ENCODE measurements around the gene NEDD4. TPM values are rescaled to one million over a fixed set of nuclear protein-coding genes. Genes with fewer than 3 reads are reported as not detected.
"Not testable (repeated sequence)": the region's sequence is repeated elsewhere in the genome, so short reads cannot be mapped to it uniquely, and the experiment has no call there.

Gene NEDD4
- total RNA-seq, 1 donor from 2014 or later: 13.0 TPM

- Histone ChIP-seq H3K36me3 (ENCODE audit: control insufficient read depth in 3 of 3, insufficient read depth in 3 of 3, low read length in 3 of 3) (no peaks in the 10 kb centered on the region), H3K27me3 (ENCODE audit: control insufficient read depth in 3 of 3, insufficient read depth in 3 of 3, low read length in 3 of 3) (no peaks in the 10 kb centered on the region), H3K27ac (ENCODE audit: low read depth, low read length) (no peak overlapping the region), H3K9ac (ENCODE audit: low read depth in 1 of 3, low read length in 3 of 3) (no peak overlapping the region), H3K4me3 (ENCODE audit: low read length in 3 of 3) (no peak overlapping the region), H3K9me3 (ENCODE audit: control insufficient read depth in 3 of 3, low read length in 3 of 3) (no peaks in the 10 kb centered on the region), H3K4me1 (ENCODE audit: control insufficient read depth in 3 of 3, insufficient read depth in 3 of 3, low read length in 3 of 3) (no peaks in the 10 kb centered on the region)
These were observed 197.0 kb downstream of the NEDD4 start for GRCh38 chr15:55796321-55796965.

DNA sequence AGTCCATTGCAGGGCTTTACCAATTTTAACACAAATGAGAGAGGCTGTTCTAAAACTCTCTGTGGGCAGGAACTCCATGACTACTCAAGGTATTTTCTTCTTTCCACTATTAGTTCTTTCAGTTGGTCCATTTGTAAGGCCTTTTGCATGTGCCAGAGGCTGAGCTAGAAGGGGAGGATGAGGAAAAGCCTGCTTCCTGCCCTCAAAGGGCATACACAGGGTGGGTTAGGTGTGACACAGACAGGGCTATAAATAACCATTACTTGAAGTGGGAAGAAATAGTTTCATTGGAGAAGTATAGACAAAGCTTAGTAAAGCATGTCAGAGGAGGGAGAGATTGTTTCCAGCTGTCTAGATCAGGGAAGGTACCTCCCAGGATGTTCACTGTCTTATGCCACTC lies 198.4 kb downstream of the NEDD4 start:
- H3K27ac ChIP-seq (ENCODE audit: low read depth, low read length): no peak overlapping the region
- H3K4me1 ChIP-seq (ENCODE audit: control insufficient read depth in 3 of 3, insufficient read depth in 3 of 3, low read length in 3 of 3): no peaks in the 10 kb centered on the region
- H3K4me3 ChIP-seq (ENCODE audit: low read length in 3 of 3): no peak overlapping the region
- H3K27me3 ChIP-seq (ENCODE audit: control insufficient read depth in 3 of 3, insufficient read depth in 3 of 3, low read length in 3 of 3): no peaks in the 10 kb centered on the region
- H3K9ac ChIP-seq (ENCODE audit: low read depth in 1 of 3, low read length in 3 of 3): no peak overlapping the region
- H3K9me3 ChIP-seq (ENCODE audit: control insufficient read depth in 3 of 3, low read length in 3 of 3): no peaks in the 10 kb centered on the region
- no peaks in the 10 kb centered on the region for H3K36me3 ChIP-seq (ENCODE audit: control insufficient read depth in 3 of 3, insufficient read depth in 3 of 3, low read length in 3 of 3)

DNA sequence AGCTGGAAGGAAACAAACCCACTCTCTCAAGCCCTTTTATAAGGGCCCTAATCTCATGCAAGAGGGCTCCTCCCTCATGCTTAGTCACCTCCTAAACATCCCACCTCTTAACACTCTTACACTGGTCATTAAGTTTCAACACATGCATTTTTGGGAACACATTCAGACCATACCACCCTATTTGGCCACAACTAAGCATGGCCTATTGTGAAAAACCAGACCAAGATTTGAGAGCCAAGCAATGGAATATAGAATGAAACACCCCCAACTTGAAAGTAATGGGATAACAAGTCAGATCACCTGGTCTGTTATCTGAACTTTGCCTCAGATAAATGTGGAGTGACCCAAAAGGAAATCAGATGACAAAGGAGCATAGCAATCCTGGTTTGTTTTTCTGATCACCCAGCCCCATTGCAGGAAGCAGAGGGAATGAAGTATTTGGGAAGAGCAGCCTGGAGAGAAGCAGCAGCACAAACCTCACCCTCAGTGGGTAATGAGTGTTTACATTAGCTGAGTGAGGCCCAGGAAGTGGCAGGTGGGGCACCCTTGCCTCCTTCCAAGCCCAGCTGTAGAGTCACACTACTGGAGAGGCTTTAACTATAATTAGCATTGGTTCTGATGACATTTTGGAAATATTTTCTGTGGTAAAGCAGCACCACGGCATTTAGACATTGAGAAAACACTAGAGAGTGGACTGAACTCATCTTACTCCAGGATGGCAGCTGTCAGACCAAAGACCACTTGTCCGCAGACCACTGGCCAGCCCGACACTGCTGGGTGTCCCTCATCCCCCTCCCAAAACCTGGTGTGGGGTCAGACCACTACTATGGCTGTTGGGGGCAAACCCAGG lies 201.6 kb downstream of the NEDD4 start:
- no peak overlapping the region for H3K4me3 ChIP-seq (ENCODE audit: low read length in 3 of 3)
- no peaks in the 10 kb centered on the region for H3K36me3 ChIP-seq (ENCODE audit: control insufficient read depth in 3 of 3, insufficient read depth in 3 of 3, low read length in 3 of 3)
- no peaks in the 10 kb centered on the region for H3K27me3 ChIP-seq (ENCODE audit: control insufficient read depth in 3 of 3, insufficient read depth in 3 of 3, low read length in 3 of 3)
- no peak overlapping the region for H3K27ac ChIP-seq (ENCODE audit: low read depth, low read length)
- no peaks in the 10 kb centered on the region for H3K4me1 ChIP-seq (ENCODE audit: control insufficient read depth in 3 of 3, insufficient read depth in 3 of 3, low read length in 3 of 3)
- H3K9ac ChIP-seq (ENCODE audit: low read depth in 1 of 3, low read length in 3 of 3): no peak overlapping the region
- H3K9me3 ChIP-seq (ENCODE audit: control insufficient read depth in 3 of 3, low read length in 3 of 3): no peaks in the 10 kb centered on the region

DNA sequence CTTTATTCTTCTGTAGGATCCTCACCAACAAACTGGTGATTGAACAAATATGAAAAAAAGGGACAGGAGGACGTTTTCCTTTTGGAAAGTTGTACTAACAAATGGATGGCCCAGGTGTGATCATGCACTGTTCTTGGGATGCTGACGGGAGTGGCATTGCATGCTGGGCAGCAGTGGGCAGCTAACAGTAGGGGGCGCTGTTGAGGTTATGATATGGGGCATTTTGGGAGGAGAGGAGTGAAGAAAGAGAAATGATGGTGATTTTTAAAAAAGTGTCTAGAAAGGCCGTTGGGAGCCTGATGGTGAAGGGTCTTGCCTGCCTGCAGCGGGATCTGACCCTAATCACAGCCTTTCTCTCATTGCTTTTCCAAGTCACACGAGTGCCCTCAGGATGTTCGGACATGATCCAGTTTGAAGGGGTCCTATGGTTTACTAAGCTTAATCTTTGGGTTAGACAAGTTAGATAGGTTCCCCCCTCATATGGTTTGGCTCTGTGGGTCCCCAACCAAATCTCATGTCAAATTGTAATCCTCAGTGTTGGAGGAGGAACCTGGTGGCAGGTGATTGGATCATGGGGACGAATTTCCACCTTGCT lies 204.2 kb downstream of the NEDD4 start:
- no peak overlapping the region for H3K27ac ChIP-seq (ENCODE audit: low read depth, low read length)
- H3K27me3 ChIP-seq (ENCODE audit: control insufficient read depth in 3 of 3, insufficient read depth in 3 of 3, low read length in 3 of 3): no peaks in the 10 kb centered on the region
- no peaks in the 10 kb centered on the region for H3K36me3 ChIP-seq (ENCODE audit: control insufficient read depth in 3 of 3, insufficient read depth in 3 of 3, low read length in 3 of 3)
- no peaks in the 10 kb centered on the region for H3K4me1 ChIP-seq (ENCODE audit: control insufficient read depth in 3 of 3, insufficient read depth in 3 of 3, low read length in 3 of 3)
- H3K9ac ChIP-seq (ENCODE audit: low read depth in 1 of 3, low read length in 3 of 3): no peak overlapping the region
- H3K4me3 ChIP-seq (ENCODE audit: low read length in 3 of 3): no peak overlapping the region
- H3K9me3 ChIP-seq (ENCODE audit: control insufficient read depth in 3 of 3, low read length in 3 of 3): no peaks in the 10 kb centered on the region

DNA sequence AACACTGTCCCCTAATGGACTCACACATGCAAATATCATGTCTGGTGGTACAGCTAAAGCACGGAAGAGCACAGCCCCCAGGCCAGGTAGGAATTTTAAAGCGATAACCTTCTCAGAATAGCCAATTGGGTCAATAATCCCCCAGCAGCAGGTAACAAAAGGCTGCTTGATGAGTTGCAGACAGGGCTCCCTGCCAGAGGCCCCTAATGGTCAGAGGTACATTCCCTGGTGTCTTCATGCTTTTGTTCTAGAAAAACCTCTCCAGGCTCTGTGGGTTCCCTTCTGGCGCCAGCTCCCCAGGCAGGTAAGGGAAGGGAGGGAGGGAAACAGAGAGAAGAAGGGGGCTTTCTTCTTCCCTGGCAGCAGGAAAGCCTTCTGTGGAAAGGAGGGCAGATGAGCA lies 207.1 kb downstream of the NEDD4 start:
- H3K9me3 ChIP-seq (ENCODE audit: control insufficient read depth in 3 of 3, low read length in 3 of 3): no peaks in the 10 kb centered on the region
- H3K9ac ChIP-seq (ENCODE audit: low read depth in 1 of 3, low read length in 3 of 3): no peak overlapping the region
- H3K36me3 ChIP-seq (ENCODE audit: control insufficient read depth in 3 of 3, insufficient read depth in 3 of 3, low read length in 3 of 3): no peaks in the 10 kb centered on the region
- no peak overlapping the region for H3K4me3 ChIP-seq (ENCODE audit: low read length in 3 of 3)
- no peak overlapping the region for H3K27ac ChIP-seq (ENCODE audit: low read depth, low read length)
- no peaks in the 10 kb centered on the region for H3K4me1 ChIP-seq (ENCODE audit: control insufficient read depth in 3 of 3, insufficient read depth in 3 of 3, low read length in 3 of 3)
- H3K27me3 ChIP-seq (ENCODE audit: control insufficient read depth in 3 of 3, insufficient read depth in 3 of 3, low read length in 3 of 3): no peaks in the 10 kb centered on the region

- H3K27me3 ChIP-seq (ENCODE audit: control insufficient read depth in 3 of 3, insufficient read depth in 3 of 3, low read length in 3 of 3); H3K4me3 ChIP-seq (ENCODE audit: low read length in 3 of 3); H3K9ac ChIP-seq (ENCODE audit: low read depth in 1 of 3, low read length in 3 of 3); H3K4me1 ChIP-seq (ENCODE audit: control insufficient read depth in 3 of 3, insufficient read depth in 3 of 3, low read length in 3 of 3); H3K9me3 ChIP-seq (ENCODE audit: control insufficient read depth in 3 of 3, low read length in 3 of 3); H3K36me3 ChIP-seq (ENCODE audit: control insufficient read depth in 3 of 3, insufficient read depth in 3 of 3, low read length in 3 of 3); H3K27ac ChIP-seq (ENCODE audit: low read depth, low read length): not testable (repeated sequence)
These were observed 207.8 kb downstream of the NEDD4 start for GRCh38 chr15:55785593-55785992.

DNA sequence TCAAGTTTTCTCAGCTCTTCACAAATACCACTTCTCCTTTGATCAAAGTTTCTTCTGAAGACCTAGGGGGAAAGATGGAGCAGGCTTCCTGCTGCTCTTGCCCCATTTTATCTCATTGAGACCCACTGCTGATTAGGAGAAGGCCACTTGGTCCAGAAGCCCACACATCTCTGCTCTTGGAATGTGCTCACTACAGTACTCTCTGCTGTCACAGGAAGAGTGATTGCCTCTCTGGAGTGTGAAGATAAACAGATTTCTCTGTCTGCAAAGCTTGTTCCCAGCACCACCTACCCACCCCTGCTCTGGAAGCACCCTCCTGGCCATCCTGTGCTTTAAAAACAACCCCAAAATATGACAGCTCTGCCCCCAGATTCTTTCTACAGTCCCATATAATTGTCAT lies 209.1 kb downstream of the NEDD4 start:
- H3K27ac ChIP-seq (ENCODE audit: low read depth, low read length): no peak overlapping the region
- no peaks in the 10 kb centered on the region for H3K36me3 ChIP-seq (ENCODE audit: control insufficient read depth in 3 of 3, insufficient read depth in 3 of 3, low read length in 3 of 3)

GRCh38 chr15:55782901-55783300 lies 210.5 kb downstream of the NEDD4 start:
- Histone ChIP-seq H3K9me3 (ENCODE audit: control insufficient read depth in 3 of 3, low read length in 3 of 3) (no peaks in the 10 kb centered on the region), H3K27me3 (ENCODE audit: control insufficient read depth in 3 of 3, insufficient read depth in 3 of 3, low read length in 3 of 3) (no peaks in the 10 kb centered on the region), H3K4me3 (ENCODE audit: low read length in 3 of 3) (no peak overlapping the region), H3K36me3 (ENCODE audit: control insufficient read depth in 3 of 3, insufficient read depth in 3 of 3, low read length in 3 of 3) (no peaks in the 10 kb centered on the region), H3K4me1 (ENCODE audit: control insufficient read depth in 3 of 3, insufficient read depth in 3 of 3, low read length in 3 of 3) (no peaks in the 10 kb centered on the region), H3K27ac (ENCODE audit: low read depth, low read length) (no peak overlapping the region), H3K9ac (ENCODE audit: low read depth in 1 of 3, low read length in 3 of 3) (no peak overlapping the region)

More for the DNA sequence above, 209.1 kb downstream of the NEDD4 start:
- H3K27me3 ChIP-seq (ENCODE audit: control insufficient read depth in 3 of 3, insufficient read depth in 3 of 3, low read length in 3 of 3): no peaks in the 10 kb centered on the region
- no peaks in the 10 kb centered on the region for H3K9me3 ChIP-seq (ENCODE audit: control insufficient read depth in 3 of 3, low read length in 3 of 3)
- H3K4me3 ChIP-seq (ENCODE audit: low read length in 3 of 3): no peak overlapping the region
- no peak overlapping the region for H3K9ac ChIP-seq (ENCODE audit: low read depth in 1 of 3, low read length in 3 of 3)
- no peaks in the 10 kb centered on the region for H3K4me1 ChIP-seq (ENCODE audit: control insufficient read depth in 3 of 3, insufficient read depth in 3 of 3, low read length in 3 of 3)

DNA sequence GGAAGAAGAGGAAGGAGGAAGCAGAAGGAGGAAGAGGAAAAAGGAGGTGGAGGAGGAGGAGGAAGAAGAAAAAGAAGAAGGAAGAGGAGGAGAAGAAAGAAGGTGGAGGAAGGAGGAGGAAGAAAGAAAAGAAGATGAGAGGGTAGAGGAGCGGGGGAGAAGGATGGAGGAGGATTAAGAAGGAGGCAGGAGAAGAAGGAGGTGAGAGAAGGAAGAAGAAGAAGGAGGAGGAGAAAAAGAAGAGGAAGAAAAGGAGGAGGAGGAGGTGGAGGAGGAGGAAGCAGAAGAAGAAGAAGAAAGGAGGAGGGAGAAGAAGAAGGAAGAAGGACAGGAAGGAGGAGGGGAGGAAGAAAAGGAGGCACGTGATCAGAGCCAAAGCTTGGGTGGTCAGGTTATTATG lies 213.1 kb downstream of the NEDD4 start:
- Histone ChIP-seq H3K4me1 (ENCODE audit: control insufficient read depth in 3 of 3, insufficient read depth in 3 of 3, low read length in 3 of 3) (no peaks in the 10 kb centered on the region), H3K27ac (ENCODE audit: low read depth, low read length) (no peak overlapping the region), H3K27me3 (ENCODE audit: control insufficient read depth in 3 of 3, insufficient read depth in 3 of 3, low read length in 3 of 3) (no peaks in the 10 kb centered on the region), H3K36me3 (ENCODE audit: control insufficient read depth in 3 of 3, insufficient read depth in 3 of 3, low read length in 3 of 3) (no peaks in the 10 kb centered on the region), H3K9me3 (ENCODE audit: control insufficient read depth in 3 of 3, low read length in 3 of 3) (no peaks in the 10 kb centered on the region), H3K9ac (ENCODE audit: low read depth in 1 of 3, low read length in 3 of 3) (no peak overlapping the region), H3K4me3 (ENCODE audit: low read length in 3 of 3) (no peak overlapping the region)

DNA sequence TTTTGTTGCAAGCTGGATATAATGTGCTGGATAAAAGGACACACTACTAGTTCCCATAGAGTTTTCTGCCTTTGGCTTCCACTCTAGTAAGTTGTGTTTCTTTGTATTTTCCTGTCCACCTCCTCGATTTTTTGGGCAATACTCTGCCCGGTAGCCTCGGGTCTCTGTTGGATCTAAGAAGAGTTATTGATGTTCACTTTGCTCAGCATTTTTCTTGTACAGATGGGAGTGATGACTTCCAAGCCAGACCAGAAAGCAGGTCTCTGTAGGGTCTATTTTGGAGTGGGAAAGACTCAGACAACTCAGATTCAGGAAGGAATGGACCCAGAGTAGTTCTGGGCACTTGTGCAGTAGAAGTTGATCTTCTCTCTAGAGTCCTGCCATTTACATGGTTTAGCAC lies 214.5 kb downstream of the NEDD4 start:
- Histone ChIP-seq H3K9ac (ENCODE audit: low read depth in 1 of 3, low read length in 3 of 3) (no peak overlapping the region), H3K27me3 (ENCODE audit: control insufficient read depth in 3 of 3, insufficient read depth in 3 of 3, low read length in 3 of 3) (no peaks in the 10 kb centered on the region), H3K4me1 (ENCODE audit: control insufficient read depth in 3 of 3, insufficient read depth in 3 of 3, low read length in 3 of 3) (no peaks in the 10 kb centered on the region), H3K36me3 (ENCODE audit: control insufficient read depth in 3 of 3, insufficient read depth in 3 of 3, low read length in 3 of 3) (no peaks in the 10 kb centered on the region), H3K27ac (ENCODE audit: low read depth, low read length) (no peak overlapping the region), H3K9me3 (ENCODE audit: control insufficient read depth in 3 of 3, low read length in 3 of 3) (no peaks in the 10 kb centered on the region), H3K4me3 (ENCODE audit: low read length in 3 of 3) (no peak overlapping the region)
